Ishikawa (cell line): ENCODE measurements around the gene ENPP4.

Experiments
- CEBPB ChIP-seq: IDR thresholded peaks from 2 replicates; pipeline ENCODE4 v1.6.1; 2012
- CREB1 ChIP-seq: IDR thresholded peaks from 2 replicates; pipeline ENCODE4 v1.6.1; 2012; ENCODE audit warnings: low read depth
- EGR1 ChIP-seq: IDR thresholded peaks from 2 replicates; pipeline ENCODE4 v1.6.1; 2012
- EP300 ChIP-seq: IDR thresholded peaks from 2 replicates; pipeline ENCODE4 v1.6.1; 2012; ENCODE audit warnings: borderline replicate concordance
- FOXM1 ChIP-seq: IDR thresholded peaks from 2 replicates; pipeline ENCODE4 v1.6.1; 2012; ENCODE audit warnings: low read depth, borderline replicate concordance
- MAX ChIP-seq: IDR thresholded peaks from 2 replicates; pipeline ENCODE4 v1.6.1; 2012
- NFIC ChIP-seq: IDR thresholded peaks from 2 replicates; pipeline ENCODE4 v1.6.1; 2012
- RAD21 ChIP-seq: IDR thresholded peaks from 2 replicates; pipeline ENCODE4 v1.6.1; 2012; ENCODE audit warnings: low read depth
- REST ChIP-seq: IDR thresholded peaks from 2 replicates; pipeline ENCODE4 v1.6.1; 2012; ENCODE audit warnings: low read depth, mild to moderate bottlenecking
- TAF1 ChIP-seq: IDR thresholded peaks from 2 replicates; pipeline ENCODE4 v1.6.1; 2012; ENCODE audit warnings: low read depth, mild to moderate bottlenecking
- TCF12 ChIP-seq: IDR thresholded peaks from 2 replicates; pipeline ENCODE4 v1.6.1; 2012; ENCODE audit warnings: low read depth
- TEAD4 ChIP-seq: IDR thresholded peaks from 2 replicates; pipeline ENCODE4 v1.6.1; 2012
- YY1 ChIP-seq: IDR thresholded peaks from 2 replicates; pipeline ENCODE4 v1.6.1; 2012; ENCODE audit warnings: low read depth
- ZBTB7A ChIP-seq: IDR thresholded peaks from 2 replicates; pipeline ENCODE4 v1.6.1; 2012; ENCODE audit warnings: low read depth
- TF ChIP-seq, protein P1 (sequence below): IDR thresholded peaks from 2 replicates; pipeline ENCODE4 v1.6.1; 2012

ENPP4 gene

GRCh38 chr6:46129291-46129628, 529 bp upstream of the ENPP4 start:
- TF ChIP-seq REST = no peak
- no peak for TF ChIP-seq RAD21
- TF ChIP-seq TAF1 = no peak
- TF ChIP-seq NFIC = no peak
- no peak for TF ChIP-seq EGR1
- TF ChIP-seq YY1 = no peak
- TF ChIP-seq TCF12 = no peak
- TF ChIP-seq, protein P1, sequence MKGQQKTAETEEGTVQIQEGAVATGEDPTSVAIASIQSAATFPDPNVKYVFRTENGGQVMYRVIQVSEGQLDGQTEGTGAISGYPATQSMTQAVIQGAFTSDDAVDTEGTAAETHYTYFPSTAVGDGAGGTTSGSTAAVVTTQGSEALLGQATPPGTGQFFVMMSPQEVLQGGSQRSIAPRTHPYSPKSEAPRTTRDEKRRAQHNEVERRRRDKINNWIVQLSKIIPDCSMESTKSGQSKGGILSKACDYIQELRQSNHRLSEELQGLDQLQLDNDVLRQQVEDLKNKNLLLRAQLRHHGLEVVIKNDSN = no peak
- no peak for TF ChIP-seq FOXM1

- TF ChIP-seq, protein P1 = no peak
- TF ChIP-seq EP300 (no peak), EGR1 (no peak), TAF1 (no peak), REST (no peak), CREB1 (no peak), TEAD4 (no peak), ZBTB7A (no peak), CEBPB (no peak), MAX (no peak), TCF12 (no peak), RAD21 (no peak), NFIC (no peak), FOXM1 (no peak), YY1 (no peak)
These were observed 877 bp downstream of the ENPP4 start for GRCh38 chr6:46130666-46131065.

- TF ChIP-seq TCF12 = no peak
- TF ChIP-seq EP300 = no peak
- TF ChIP-seq CEBPB = no peak
- no peak for TF ChIP-seq TEAD4
- TF ChIP-seq CREB1 = no peak
- no peak for TF ChIP-seq ZBTB7A
- TF ChIP-seq YY1 = no peak
- TF ChIP-seq, protein P1 = no peak
- TF ChIP-seq RAD21 = no peak
- TF ChIP-seq EGR1 = no peak
- TF ChIP-seq REST = no peak
- TF ChIP-seq MAX = no peak
- no peak for TF ChIP-seq TAF1
These were observed 4.4 kb downstream of the ENPP4 start for GRCh38 chr6:46134216-46134615.

GRCh38 chr6:46135176-46135575, 5.4 kb downstream of the ENPP4 start:
- no peak for TF ChIP-seq TEAD4
- TF ChIP-seq CREB1 = no peak
- no peak for TF ChIP-seq NFIC
- TF ChIP-seq MAX = no peak
- TF ChIP-seq, protein P1 = no peak
- no peak for TF ChIP-seq ZBTB7A
- no peak for TF ChIP-seq FOXM1
- TF ChIP-seq EGR1 = no peak
- TF ChIP-seq TCF12 = no peak
